HEK293 (cell line): ENCODE measurements around the gene GCC1.

Experiments
- CTCF ChIA-PET: fragments of 350-600 bp; formaldehyde crosslinking; extraction: SDS; loops from one replicate; lab custom pipeline; 2021; ENCODE audit warnings: antibody characterized with exemption; lab: Yijun Ruan, JAX
- POLR2A ChIA-PET: fragments of 300-600 bp; formaldehyde crosslinking; extraction: SDS; loops from one replicate; lab custom pipeline; 2020; ENCODE audit warnings: antibody characterized with exemption, inconsistent platforms; lab: Yijun Ruan, JAX
- H3K27ac ChIP-seq: fragments of 200-500 bp; sonication (Bioruptor generic); 2 replicates; pipeline ENCODE4 v1.5.1; 2014; ENCODE audit warnings: low read depth, low read length, control low read depth, inconsistent platforms; ENCODE audit errors: extremely low read depth
- H3K36me3 ChIP-seq, 2 experiments: fragments of 200-500 bp in 1 of 2; sonication (Bioruptor generic) in 1 of 2; 1 replicate in 1 of 2; 2 replicates in 1 of 2; pipeline ENCODE4 v1.5.1; 2014 to 2017; ENCODE audit warnings: inconsistent platforms in 2 of 2, low read length in 2 of 2; ENCODE audit not compliant: control insufficient read depth in 2 of 2, insufficient read depth in 1 of 2
- H3K4me1 ChIP-seq: fragments of 200-500 bp; sonication (Bioruptor generic); 2 replicates; pipeline ENCODE4 v1.5.1; 2014; ENCODE audit warnings: mild to moderate bottlenecking, low read length, inconsistent platforms; ENCODE audit not compliant: control insufficient read depth, insufficient read depth
- H3K4me3 ChIP-seq: 2 replicates; pipeline ENCODE4 v1.5.1; 2011; ENCODE audit warnings: low read depth, mild to moderate bottlenecking, control low read depth, low read length, moderate library complexity
- H3K9me3 ChIP-seq: fragments of 200-500 bp; sonication (Bioruptor generic); 2 replicates; pipeline ENCODE4 v1.5.1; 2014; ENCODE audit warnings: low read depth, low read length, inconsistent platforms; ENCODE audit not compliant: control insufficient read depth, insufficient read depth
- BCL11A ChIP-seq: fragments of 450-650 bp; formaldehyde crosslinking; IDR thresholded peaks from 2 replicates; pipeline ENCODE4 v1.5.1; 2016; ENCODE audit warnings: low read depth, missing biosample characterization, missing genetic modification characterization
- EGR2 ChIP-seq: fragments of 450-650 bp; formaldehyde crosslinking; IDR thresholded peaks from 2 replicates; pipeline ENCODE4 v1.5.1; 2016; ENCODE audit warnings: low read depth, missing biosample characterization, missing genetic modification characterization
- HOXA7 ChIP-seq: sonication (generic); formaldehyde crosslinking; IDR thresholded peaks from 2 replicates; pipeline ENCODE4 v1.8.1; 2022; ENCODE audit warnings: missing genetic modification reagents, borderline replicate concordance
- MYNN ChIP-seq: fragments of 450-650 bp; formaldehyde crosslinking; IDR thresholded peaks from 2 replicates; pipeline ENCODE4 v1.5.1; 2016; ENCODE audit warnings: missing biosample characterization, missing genetic modification characterization, borderline replicate concordance
- SETDB1 ChIP-seq: IDR thresholded peaks from one replicate; pipeline ENCODE4 v1.6.1; 2017; ENCODE audit warnings: mild to moderate bottlenecking, low read length, moderate library complexity, mixed read lengths; ENCODE audit not compliant: insufficient read length
- SP7 ChIP-seq: fragments of 450-650 bp; formaldehyde crosslinking; IDR thresholded peaks from 2 replicates; pipeline ENCODE4 v1.5.1; 2016; ENCODE audit warnings: missing biosample characterization, missing genetic modification characterization
- TCF7L2 ChIP-seq: IDR thresholded peaks from 2 replicates; pipeline ENCODE4 v1.6.1; 2011; ENCODE audit warnings: low read depth, mild to moderate bottlenecking, inconsistent platforms, low read length, moderate library complexity, borderline replicate concordance
- ZBTB10 ChIP-seq: fragments of 450-650 bp; formaldehyde crosslinking; IDR thresholded peaks from 2 replicates; pipeline ENCODE4 v1.5.1; 2016; ENCODE audit warnings: missing biosample characterization, missing genetic modification characterization
- ZNF146 ChIP-seq: fragments of 450-650 bp; formaldehyde crosslinking; IDR thresholded peaks from 2 replicates; pipeline ENCODE4 v1.5.1; 2016; ENCODE audit warnings: missing biosample characterization, missing genetic modification characterization
- ZNF362 ChIP-seq: fragments of 450-650 bp; formaldehyde crosslinking; IDR thresholded peaks from 2 replicates; pipeline ENCODE4 v1.5.1; 2016; ENCODE audit warnings: missing biosample characterization, missing genetic modification characterization
- ZNF449 ChIP-seq: fragments of 450-650 bp; formaldehyde crosslinking; IDR thresholded peaks from 2 replicates; pipeline ENCODE4 v1.5.1; 2017; ENCODE audit warnings: missing biosample characterization, mild to moderate bottlenecking, missing genetic modification characterization, moderate library complexity
- ZNF501 ChIP-seq: fragments of 450-650 bp; formaldehyde crosslinking; IDR thresholded peaks from 2 replicates; pipeline ENCODE4 v1.5.1; 2016; ENCODE audit warnings: missing biosample characterization, missing genetic modification characterization
- ZNF561 ChIP-seq: fragments of 450-650 bp; IDR thresholded peaks from 2 replicates; pipeline ENCODE4 v1.5.1; 2018; ENCODE audit warnings: missing biosample characterization, missing genetic modification characterization, borderline replicate concordance
- ZNF580 ChIP-seq: fragments of 450-650 bp; formaldehyde crosslinking; IDR thresholded peaks from 2 replicates; pipeline ENCODE4 v1.5.1; 2016; ENCODE audit warnings: missing biosample characterization, missing genetic modification characterization
- ZNF600 ChIP-seq: fragments of 450-650 bp; formaldehyde crosslinking; IDR thresholded peaks from 2 replicates; pipeline ENCODE4 v1.5.1; 2016; ENCODE audit warnings: missing biosample characterization, missing genetic modification characterization
- ZNF610 ChIP-seq: fragments of 450-650 bp; formaldehyde crosslinking; IDR thresholded peaks from 2 replicates; pipeline ENCODE4 v1.5.1; 2016; ENCODE audit warnings: missing biosample characterization, missing genetic modification characterization, borderline replicate concordance
- ZNF626 ChIP-seq: fragments of 450-650 bp; sonication (Bioruptor Pico); formaldehyde crosslinking; IDR thresholded peaks from 2 replicates; pipeline ENCODE4 v1.5.1; 2018; ENCODE audit warnings: missing biosample characterization, missing genetic modification characterization, inconsistent platforms
- ZNF629 ChIP-seq: fragments of 450-650 bp; formaldehyde crosslinking; IDR thresholded peaks from 2 replicates; pipeline ENCODE4 v1.5.1; 2017; ENCODE audit warnings: missing biosample characterization, missing genetic modification characterization
- ZNF704 ChIP-seq: fragments of 450-650 bp; formaldehyde crosslinking; IDR thresholded peaks from 2 replicates; pipeline ENCODE4 v1.5.1; 2016; ENCODE audit warnings: missing biosample characterization, missing genetic modification characterization
- ZNF747 ChIP-seq: fragments of 450-650 bp; formaldehyde crosslinking; IDR thresholded peaks from 2 replicates; pipeline ENCODE4 v1.5.1; 2016; ENCODE audit warnings: missing biosample characterization, missing genetic modification characterization
- ZSCAN23 ChIP-seq: fragments of 450-650 bp; formaldehyde crosslinking; IDR thresholded peaks from 2 replicates; pipeline ENCODE4 v1.5.1; 2016; ENCODE audit warnings: missing biosample characterization, missing genetic modification characterization
- TF ChIP-seq, protein P1 (sequence below): fragments of 450-650 bp; formaldehyde crosslinking; IDR thresholded peaks from 2 replicates; pipeline ENCODE4 v1.5.1; 2016; ENCODE audit warnings: missing biosample characterization, missing genetic modification characterization

GCC1 gene

GRCh38 chr7:127585044-127585953, at the start of gene GCC1:
TSS of gene GCC1 (minus strand) at chr7:127585596. CDS start at chr7:127585182, 414 bp downstream.
- ChIA-PET POLR2A (interaction anchor here (0.9 to 2.1 kb wide), 3 partner anchors 12 to 147 kb away, joined by 3 to 6 read pairs (median 3); no protein-coding TSS in a partner anchor), CTCF (interaction anchor here (0.5 to 0.8 kb wide), 3 partner anchors 13 to 302 kb away, joined by 3 to 4 read pairs (median 3); no protein-coding TSS in a partner anchor)
- Histone ChIP-seq H3K4me1 (peaks cover 6% of the 10 kb centered on the region; the same call in 1 of the 2 replicates), H3K27ac (no peak within 1 kb of the TSS), H3K9me3 (no peaks in the 10 kb centered on the region), H3K4me3 (peak within 1 kb of the TSS; percentile 91), H3K36me3 (peaks cover 0 to 48% of the 10 kb centered on the region in 2 experiments; a peak in 1 of 3 replicates)
- TF ChIP-seq HOXA7 (no peak), ZSCAN23 (tag by site-specific recombination) (no peak), ZNF501 (0 out of 2 replicates have a peak, but pooled peaks have one; percentile 69), ZNF362 (tag by site-specific recombination) (no peak), TCF7L2 (no peak), ZNF580 (tag by site-specific recombination) (0 out of 2 replicates have a peak, but pooled peaks have one; percentile 7), ZNF747 (tag by site-specific recombination) (no peak), SP7 (peak; percentile 62; the same call in 1 of the 2 replicates), ZNF704 (tag by site-specific recombination) (no peak), ZNF449 (0 out of 2 replicates have a peak, but pooled peaks have one; percentile 17), ZNF561 (tag by site-specific recombination) (peak; percentile 68; the same call in 1 of the 2 replicates), ZNF610 (tag by site-specific recombination) (0 out of 2 replicates have a peak, but pooled peaks have one; percentile 77), MYNN (tag by site-specific recombination) (no peak), SETDB1 (peak; percentile 20), ZNF629 (peak; percentile 86), ZNF626 (tag by site-specific recombination) (no peak), ZBTB10 (tag by site-specific recombination) (no peak), ZNF146 (no peak), ZNF600 (tag by site-specific recombination) (peak; percentile 85), EGR2 (tag by site-specific recombination) (peak; percentile 58), BCL11A (tag by site-specific recombination) (no peak)
- TF ChIP-seq, protein P1, sequence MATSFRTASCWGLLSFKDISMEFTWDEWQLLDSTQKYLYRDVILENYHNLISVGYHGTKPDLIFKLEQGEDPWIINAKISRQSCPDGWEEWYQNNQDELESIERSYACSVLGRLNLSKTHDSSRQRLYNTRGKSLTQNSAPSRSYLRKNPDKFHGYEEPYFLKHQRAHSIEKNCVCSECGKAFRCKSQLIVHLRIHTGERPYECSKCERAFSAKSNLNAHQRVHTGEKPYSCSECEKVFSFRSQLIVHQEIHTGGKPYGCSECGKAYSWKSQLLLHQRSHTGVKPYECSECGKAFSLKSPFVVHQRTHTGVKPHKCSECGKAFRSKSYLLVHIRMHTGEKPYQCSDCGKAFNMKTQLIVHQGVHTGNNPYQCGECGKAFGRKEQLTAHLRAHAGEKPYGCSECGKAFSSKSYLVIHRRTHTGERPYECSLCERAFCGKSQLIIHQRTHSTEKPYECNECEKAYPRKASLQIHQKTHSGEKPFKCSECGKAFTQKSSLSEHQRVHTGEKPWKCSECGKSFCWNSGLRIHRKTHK (tag by site-specific recombination), result no peak
